GM10248 (cell line): Measurements from ENCODE around the gene TAF11L3.
"Not testable (repeated sequence)": the region's sequence is repeated elsewhere in the genome, so short reads cannot be mapped to it uniquely, and the experiment has no call there.

Experiments used
- CTCF ChIA-PET: fragments of 300-600 bp; sonication (Branson Sonifier 250); formaldehyde crosslinking; extraction: SDS; loops from one replicate; lab custom pipeline; 2021; ENCODE audit warnings: antibody characterized with exemption; lab: Yijun Ruan, JAX
- POLR2A ChIA-PET: fragments of 350-650 bp; sonication (Branson Sonifier 250); formaldehyde crosslinking; extraction: SDS; loops from one replicate; lab custom pipeline; 2020; ENCODE audit warnings: antibody characterized with exemption; lab: Yijun Ruan, JAX
- DNase-seq: peaks from one replicate; pipeline ENCODE4 v3.0.0; 2012; ENCODE audit errors: extremely low spot score
- CTCF ChIP-seq: IDR thresholded peaks from 2 replicates; pipeline ENCODE4 v1.5.1; 2012; ENCODE audit warnings: mild to moderate bottlenecking, low read depth; ENCODE audit errors: extremely low read depth, missing control alignments, control extremely low read depth

TAF11L3 gene

GRCh38 chr5:17487174-17487512 is 31.0 kb upstream of the TAF11L3 start:
- no peak for DNase-seq
- POLR2A ChIA-PET = no interaction called here
- CTCF ChIA-PET = no interaction called here
- TF ChIP-seq CTCF = no peak

GRCh38 chr5:17491257-17491656 is 26.9 kb upstream of the TAF11L3 start:
- DNase-seq, POLR2A ChIA-PET, CTCF ChIA-PET: not testable (repeated sequence)

DNA sequence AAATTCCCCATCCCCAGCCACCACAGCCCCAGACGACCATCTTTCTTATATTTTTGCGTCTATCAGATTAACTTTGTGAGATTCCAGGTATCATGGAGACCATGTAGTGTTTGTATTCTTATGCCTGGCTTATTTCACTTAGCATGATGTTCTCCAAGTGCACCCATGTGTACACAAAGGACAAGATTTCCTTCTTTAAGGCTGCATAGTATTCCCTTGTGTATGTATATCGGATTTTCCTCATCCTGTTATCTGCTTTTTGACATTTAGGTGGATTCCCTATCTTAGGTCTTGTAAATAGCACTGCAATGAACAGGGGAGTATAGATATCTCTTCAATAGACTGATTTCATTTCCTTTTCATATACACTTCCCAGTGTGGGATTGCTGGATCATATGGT is 25.4 kb upstream of the TAF11L3 start:
- CTCF ChIA-PET = no interaction called here
- POLR2A ChIA-PET = no interaction called here
- DNase-seq = no peak
- no peak for TF ChIP-seq CTCF

DNA sequence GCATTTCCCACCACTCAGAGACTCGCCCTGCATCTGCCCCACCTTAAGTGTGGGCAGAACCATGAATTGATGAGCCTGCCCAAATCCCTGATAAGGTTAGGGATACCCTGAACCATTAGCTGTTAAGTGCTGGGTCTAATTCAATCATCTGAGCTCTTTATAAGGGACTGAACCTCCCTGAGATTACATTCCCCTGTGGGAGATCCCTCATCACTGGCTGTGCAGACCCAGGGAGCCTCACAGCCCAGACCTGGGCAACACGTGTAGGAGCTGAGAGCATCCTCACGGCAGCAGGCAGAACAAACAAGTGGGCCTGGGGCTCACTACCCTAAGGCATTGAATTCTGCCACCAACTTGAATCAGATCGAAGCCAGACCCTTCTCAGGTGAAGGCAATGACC is 20.7 kb upstream of the TAF11L3 start:
- no peak for DNase-seq
- CTCF ChIA-PET = interaction anchor here (1.0 kb wide), 1 partner anchor 16 kb away, joined by 3 read pairs; no protein-coding TSS in a partner anchor

DNA sequence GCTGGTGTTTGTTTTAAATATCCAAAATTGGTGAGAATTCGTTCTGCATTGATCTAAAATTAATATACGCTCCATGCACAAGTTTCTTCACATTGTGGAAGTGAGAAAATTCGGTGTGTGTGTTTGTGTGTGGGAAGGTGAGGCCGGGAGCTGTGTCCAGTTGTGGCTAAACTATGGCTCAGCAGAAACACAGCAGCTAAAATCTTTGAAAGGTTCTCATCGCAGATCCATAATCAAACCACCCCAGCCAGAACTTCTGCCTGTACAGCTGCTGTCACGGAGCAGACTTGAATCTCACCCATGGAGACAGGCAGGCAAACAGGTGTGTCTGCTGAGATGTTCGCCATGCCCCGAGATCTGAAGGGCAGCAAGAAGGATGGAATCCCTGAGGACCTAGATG is 20.2 kb upstream of the TAF11L3 start, which contains the start of gene TAF11L2:
TSS of gene TAF11L2 (plus strand) at position 301 of the 400 bp plus-strand sequence.
- POLR2A ChIA-PET, CTCF ChIA-PET, DNase-seq: not testable (repeated sequence)

More for the DNA sequence above, 20.7 kb upstream of the TAF11L3 start:
- POLR2A ChIA-PET = no interaction called here
- TF ChIP-seq CTCF = no peak

- CTCF ChIA-PET = no interaction called here
- POLR2A ChIA-PET = no interaction called here
- no peak for TF ChIP-seq CTCF
- no peak for DNase-seq
Measured at GRCh38 chr5:17511775-17512325, 6.3 kb upstream of the TAF11L3 start.

- POLR2A ChIA-PET, CTCF ChIA-PET, DNase-seq: not testable (repeated sequence)
Measured at GRCh38 chr5:17517526-17517925, 641 bp upstream of the TAF11L3 start.

DNA sequence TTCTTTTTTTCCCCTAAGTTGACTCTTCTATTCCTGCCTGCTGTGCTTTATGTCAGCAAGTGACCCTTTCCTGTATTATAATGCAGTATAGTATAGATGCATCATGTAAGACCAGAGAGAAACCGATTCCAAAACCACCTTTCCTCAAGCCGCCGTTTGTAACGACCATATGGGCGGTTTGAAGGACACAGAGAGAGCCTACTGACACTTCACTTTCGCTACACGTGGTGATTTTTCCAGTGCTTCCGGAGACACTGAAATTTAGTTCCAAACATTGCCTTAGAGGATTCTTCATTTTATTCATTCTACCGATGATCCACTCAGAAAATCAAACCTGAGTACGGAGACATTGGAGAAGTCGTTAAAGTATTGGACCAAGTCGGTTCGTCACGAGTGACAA is 1.3 kb downstream of the TAF11L3 start:
- CTCF ChIA-PET, POLR2A ChIA-PET, DNase-seq: not testable (repeated sequence)

- CTCF ChIA-PET, POLR2A ChIA-PET, DNase-seq: not testable (repeated sequence)
Measured at GRCh38 chr5:17521501-17521900, 3.3 kb downstream of the TAF11L3 start, which contains the start of gene TAF11L4. Gene TAF11L4 (plus strand): TSS chr5:17521801.

DNA sequence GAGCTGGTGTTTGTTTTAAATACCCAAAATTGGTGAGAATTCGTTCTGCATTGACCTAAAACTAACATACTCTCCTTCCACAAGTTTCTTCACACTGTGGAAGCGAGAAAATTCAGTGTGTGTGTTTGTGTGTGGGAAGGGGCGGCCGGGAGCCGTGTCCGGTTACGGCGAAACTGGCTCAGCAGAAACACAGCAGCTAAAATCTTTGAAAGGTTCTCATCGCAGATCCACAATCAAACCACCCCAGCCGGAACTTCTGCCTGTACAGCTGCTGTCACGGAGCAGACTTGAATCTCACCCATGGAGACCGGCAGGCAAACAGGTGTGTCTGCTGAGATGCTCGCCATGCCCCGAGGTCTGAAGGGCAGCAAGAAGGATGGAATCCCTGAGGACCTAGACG is 6.8 kb downstream of the TAF11L3 start, which contains the start of gene TAF11L5:
TSS of gene TAF11L5 (plus strand) at position 301 of the 400 bp plus-strand sequence.
- POLR2A ChIA-PET, CTCF ChIA-PET, DNase-seq: not testable (repeated sequence)

GRCh38 chr5:17526504-17526903 is 8.3 kb downstream of the TAF11L3 start:
- CTCF ChIA-PET, DNase-seq, POLR2A ChIA-PET: not testable (repeated sequence)

DNA sequence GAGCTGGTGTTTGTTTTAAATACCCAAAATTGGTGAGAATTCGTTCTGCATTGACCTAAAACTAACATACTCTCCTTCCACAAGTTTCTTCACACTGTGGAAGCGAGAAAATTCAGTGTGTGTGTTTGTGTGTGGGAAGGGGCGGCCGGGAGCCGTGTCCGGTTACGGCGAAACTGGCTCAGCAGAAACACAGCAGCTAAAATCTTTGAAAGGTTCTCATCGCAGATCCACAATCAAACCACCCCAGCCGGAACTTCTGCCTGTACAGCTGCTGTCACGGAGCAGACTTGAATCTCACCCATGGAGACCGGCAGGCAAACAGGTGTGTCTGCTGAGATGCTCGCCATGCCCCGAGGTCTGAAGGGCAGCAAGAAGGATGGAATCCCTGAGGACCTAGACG is 10.2 kb downstream of the TAF11L3 start, which contains the start of gene TAF11L6:
TSS of gene TAF11L6 (plus strand) at position 301 of the 400 bp plus-strand sequence.
- CTCF ChIA-PET, POLR2A ChIA-PET, DNase-seq: not testable (repeated sequence)
